ENCODE data around the gene FBRSL1.
"Not testable (repeated sequence)": the region's sequence is repeated elsewhere in the genome, so short reads cannot be mapped to it uniquely, and the experiment has no call there.

Gene FBRSL1

GRCh38 chr12:132453361-132454192 is 36.4 kb upstream of the FBRSL1 start:
- DNase-seq (ENCODE audit: low spot score) (peak; percentile 92), FAIRE-seq (no peak)

GRCh38 chr12:132454193-132454932 is 35.6 kb upstream of the FBRSL1 start:
- no peak for DNase-seq (ENCODE audit: low spot score)
- FAIRE-seq = peak; percentile 59

- no peak for DNase-seq (ENCODE audit: low spot score)
- FAIRE-seq = no peak
Observed at GRCh38 chr12:132454933-132455418, 35.0 kb upstream of the FBRSL1 start.

DNA sequence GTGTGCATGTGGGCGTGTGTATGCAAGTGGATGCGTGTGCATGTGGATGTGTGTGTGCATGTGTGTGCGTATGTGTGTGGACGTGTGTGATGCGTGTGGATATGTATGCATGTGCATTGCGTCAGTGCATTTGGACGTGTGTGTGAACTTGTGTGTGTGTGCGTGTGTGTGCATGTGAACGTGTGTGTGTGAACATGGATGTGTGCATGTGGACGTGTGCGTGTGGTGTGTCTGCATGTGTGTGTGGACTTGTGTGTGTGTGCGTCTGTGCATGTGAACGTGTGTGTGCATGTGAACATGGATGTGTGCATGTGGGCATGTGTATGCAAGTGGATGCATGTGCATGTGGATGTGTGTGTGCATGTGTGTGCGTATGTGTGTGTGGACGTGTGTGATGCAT is 34.4 kb upstream of the FBRSL1 start:
- DNase-seq (ENCODE audit: low spot score) (no peak), FAIRE-seq (peak; percentile 99)

DNA sequence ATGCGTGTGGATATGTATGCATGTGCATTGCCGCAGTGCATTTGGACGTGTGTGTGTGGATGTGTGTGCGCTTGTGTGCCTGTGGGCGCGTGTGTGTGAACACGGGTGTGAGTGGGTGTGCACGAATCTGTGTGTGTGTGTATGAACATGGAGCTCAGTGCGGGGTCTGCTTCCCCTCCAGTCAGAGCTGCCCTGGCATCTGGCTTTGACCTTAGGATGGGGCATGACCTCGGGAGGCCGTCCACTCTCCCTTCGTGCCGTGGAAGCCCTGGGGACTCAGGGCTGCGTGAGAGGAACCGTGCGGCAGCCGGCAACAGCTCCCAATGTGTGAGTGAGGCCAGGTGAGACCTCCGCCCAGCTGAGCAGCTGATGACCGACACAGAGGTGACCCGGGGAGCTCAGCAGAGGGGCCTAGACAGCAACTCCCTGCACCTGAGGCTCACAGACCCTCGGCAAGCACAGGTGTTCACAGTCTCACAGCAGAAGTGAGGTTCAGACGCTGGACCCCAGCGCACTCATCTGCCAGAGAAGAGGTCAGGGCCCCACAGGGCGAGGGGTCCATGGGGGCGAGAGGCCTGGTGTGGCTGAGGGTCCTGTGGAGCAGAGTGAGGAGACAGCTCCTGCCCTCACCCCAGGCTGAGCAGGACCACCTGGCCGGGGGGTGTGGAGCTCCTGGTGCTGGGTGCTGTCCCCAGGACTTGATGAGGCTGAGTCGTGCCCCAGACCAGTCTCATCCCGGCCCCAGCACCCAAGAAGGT is 33.6 kb upstream of the FBRSL1 start:
- FAIRE-seq (no peak), DNase-seq (ENCODE audit: low spot score) (no peak)

DNA sequence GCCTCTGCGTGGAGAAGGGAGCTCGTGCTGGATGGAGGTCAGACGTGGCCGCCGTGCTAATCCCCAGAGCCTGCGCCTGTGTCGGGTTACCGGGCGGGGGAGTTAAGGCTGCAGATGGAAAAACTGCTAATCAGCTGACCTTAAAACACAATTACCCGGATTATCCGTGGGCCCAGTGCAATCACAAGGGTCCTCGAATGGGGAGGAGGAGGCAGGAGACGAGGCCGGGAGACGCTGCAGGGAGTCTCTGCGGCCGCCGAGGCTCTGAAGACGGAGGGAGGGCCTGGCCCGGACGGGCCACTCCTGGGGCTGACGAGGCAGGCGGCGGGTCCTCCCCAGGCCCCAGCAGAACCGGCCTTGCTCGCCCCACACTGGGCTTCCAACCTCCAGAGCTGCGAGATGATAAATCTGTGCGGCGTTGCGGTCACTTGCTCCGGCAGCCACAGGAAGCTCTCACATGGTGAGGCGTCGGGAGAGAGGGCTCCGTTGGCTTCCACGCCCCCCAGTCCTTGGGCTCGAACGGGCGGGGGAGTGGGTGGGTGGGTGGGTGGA is 32.9 kb upstream of the FBRSL1 start:
- DNase-seq (ENCODE audit: low spot score) (no peak), FAIRE-seq (no peak)

DNA sequence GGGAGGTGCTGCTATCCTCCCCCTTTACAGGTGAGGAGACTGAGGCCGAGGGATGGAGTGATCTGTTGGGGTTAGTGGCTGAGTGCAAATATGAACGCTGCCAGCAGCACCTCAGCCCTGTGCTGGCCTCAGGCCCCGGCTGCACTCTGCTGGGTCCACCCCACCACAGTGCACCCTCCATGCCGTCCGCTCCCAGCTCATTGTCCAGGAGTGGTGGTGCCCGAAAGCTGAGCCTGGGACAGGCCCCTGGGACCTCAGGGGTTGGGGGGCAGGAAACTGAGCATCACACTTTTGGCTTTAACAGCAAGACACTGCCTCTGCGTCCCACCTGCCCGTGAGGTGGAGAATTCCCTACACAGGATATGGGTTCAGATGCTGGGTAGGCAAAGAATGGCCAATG is 31.5 kb upstream of the FBRSL1 start:
- DNase-seq (ENCODE audit: low spot score) (no peak), FAIRE-seq (no peak)

DNA sequence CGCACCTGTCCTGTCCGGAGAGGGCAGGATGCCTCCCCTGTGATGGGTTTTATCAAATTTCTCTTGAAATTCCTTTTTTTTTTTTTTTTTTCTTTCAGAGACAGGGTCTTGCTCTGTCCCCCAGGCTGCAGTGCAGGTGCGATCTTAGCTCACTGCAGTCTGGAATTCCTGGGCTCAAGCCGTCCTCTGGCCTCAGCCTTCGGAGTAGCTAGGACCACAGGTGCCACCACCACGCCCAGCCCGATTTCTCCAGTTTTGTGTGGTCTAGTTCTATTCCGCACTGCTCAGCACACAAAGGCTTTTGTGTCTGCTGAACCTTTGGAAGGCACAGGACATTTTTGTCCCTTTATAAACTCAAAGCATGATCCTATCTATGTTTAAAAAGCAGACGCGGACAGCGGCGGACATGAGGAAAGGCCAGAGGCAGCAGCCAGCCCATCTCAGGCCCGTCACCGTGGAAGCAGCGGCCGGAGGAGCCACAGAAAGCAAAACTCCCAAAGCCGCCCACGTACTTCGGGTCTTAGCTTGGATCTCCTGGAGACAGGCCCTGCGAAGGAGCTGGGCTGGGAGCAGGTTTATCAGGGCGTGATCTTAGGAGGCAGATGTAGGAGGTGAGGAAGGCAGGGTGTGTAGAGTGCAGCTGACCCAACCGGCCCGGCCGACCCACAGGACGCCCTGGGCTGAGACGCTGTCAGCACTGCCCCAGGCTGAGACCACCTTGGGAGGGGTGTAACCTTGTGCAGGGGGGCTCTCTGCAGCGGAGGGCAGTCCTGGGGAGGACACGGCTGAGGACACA is 30.9 kb upstream of the FBRSL1 start:
- no peak for FAIRE-seq
- no peak for DNase-seq (ENCODE audit: low spot score)

DNA sequence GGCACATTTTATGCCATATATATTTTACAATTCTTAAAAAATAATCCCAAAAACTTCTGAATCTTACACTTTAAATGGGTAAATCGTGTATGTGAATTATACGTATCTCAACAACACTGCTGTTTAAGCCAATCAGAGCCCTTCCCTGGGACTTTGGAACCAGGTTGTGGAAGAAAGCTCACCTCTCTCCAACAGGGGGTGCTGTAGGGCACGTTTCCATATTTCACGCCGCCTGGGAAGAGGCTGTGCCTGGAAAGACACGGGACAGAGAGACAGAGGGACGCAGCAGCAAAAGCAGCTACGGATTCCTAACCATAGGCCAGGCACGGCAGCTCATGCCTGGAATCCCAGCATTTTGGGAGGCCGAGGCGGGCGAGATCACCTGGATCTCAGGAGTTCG is 29.4 kb upstream of the FBRSL1 start:
- DNase-seq (ENCODE audit: low spot score) (no peak), FAIRE-seq (no peak)

- FAIRE-seq = no peak
- no peak for DNase-seq (ENCODE audit: low spot score)
Observed at GRCh38 chr12:132461526-132461925, 28.4 kb upstream of the FBRSL1 start.

DNA sequence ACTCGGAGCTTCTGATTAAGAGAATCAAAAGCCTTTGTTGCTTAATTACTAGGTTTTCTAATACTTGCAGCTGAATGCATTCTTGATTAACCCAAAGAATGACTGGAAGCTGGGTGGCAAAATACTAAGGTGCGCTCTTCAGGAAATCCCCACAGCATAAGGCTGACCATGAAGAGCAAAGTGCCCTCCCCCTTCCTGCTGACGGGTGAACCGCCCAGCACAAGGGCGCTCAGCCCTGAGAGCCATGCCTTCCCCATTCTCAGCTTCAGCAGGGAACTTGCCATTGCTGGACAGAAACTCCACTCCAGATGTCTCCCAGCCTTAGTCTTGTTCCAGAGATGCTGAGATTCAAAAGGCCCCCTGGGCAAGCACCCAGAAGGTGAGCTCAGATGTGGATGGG is 27.2 kb upstream of the FBRSL1 start:
- no peak for FAIRE-seq
- no peak for DNase-seq (ENCODE audit: low spot score)

- DNase-seq (ENCODE audit: low spot score); FAIRE-seq: not testable (repeated sequence)
Observed at GRCh38 chr12:132463284-132463924, 26.5 kb upstream of the FBRSL1 start.

GRCh38 chr12:132464304-132464703 is 25.6 kb upstream of the FBRSL1 start:
- DNase-seq (ENCODE audit: low spot score) = not testable (repeated sequence)
- peak; percentile 100 for FAIRE-seq

DNA sequence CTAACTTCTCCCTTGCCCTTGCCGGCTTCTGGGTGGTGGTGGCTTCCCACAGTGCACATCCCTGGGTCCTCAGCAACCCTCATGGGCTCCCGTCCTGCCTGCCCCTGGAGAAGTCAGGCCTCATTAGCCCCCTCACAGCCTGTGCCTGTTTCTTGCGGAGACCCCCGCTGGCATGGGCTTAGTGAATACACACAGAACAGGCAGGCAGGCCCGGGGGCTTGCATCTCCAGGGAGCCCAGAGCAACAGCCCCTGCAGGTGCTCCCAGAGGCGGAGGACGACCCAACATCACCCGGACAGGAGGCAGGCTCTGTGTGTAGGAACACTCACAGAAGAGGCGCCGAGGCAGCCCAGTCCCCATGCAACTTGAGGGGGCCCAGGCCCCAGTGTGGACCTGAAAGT is 25.1 kb upstream of the FBRSL1 start:
- no peak for DNase-seq (ENCODE audit: low spot score)
- FAIRE-seq = no peak

DNA sequence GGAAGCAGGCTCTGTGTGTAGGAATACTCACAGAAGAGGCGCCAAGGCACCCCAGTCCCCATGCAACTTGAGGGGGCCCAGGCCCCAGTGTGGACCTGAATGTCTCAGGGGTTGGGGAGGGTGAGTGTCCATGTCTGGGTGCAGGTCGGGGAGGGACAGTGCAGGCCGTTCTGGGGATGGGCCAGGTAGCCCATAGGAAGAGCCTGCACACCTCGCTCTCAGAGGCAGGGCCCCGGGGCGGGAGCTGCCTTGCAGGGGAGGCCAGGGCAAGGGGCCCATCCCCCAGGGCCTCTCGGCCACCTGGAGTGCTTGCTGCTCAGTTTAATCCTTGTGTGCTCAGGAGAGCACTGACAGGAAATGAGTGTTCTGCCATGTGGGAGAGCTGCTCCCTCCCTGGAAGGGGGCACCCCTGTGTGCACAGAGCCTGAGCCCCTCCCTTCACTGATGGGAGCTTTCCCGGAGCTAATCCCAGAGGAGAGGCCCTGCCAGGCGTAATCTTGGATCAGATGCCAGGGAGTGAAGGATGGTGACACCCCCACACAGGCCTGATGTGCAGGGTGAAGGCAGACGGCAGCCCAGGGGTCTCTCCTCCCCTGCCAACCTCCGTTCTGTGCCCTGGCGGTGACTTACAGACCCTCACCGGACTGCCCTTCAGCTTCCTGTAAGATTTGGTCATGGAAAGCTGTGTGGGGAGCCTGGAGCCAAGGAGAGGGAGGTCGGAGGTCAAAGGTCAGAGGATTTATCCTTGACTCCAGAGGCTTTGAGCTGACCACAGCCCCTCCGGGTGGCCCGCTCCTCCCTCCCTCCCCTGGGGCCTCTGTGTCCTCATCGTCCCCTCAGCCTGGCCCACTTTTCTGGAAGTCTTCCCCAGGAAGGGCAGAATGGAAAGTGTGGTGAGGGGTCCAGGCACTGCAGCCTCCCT is 24.4 kb upstream of the FBRSL1 start:
- DNase-seq (ENCODE audit: low spot score) = no peak
- no peak for FAIRE-seq

GRCh38 chr12:132466241-132467201 is 23.4 kb upstream of the FBRSL1 start:
- FAIRE-seq = no peak
- no peak for DNase-seq (ENCODE audit: low spot score)

- DNase-seq (ENCODE audit: low spot score) (no peak), FAIRE-seq (no peak)
Observed at GRCh38 chr12:132467511-132467910, 22.4 kb upstream of the FBRSL1 start.

DNA sequence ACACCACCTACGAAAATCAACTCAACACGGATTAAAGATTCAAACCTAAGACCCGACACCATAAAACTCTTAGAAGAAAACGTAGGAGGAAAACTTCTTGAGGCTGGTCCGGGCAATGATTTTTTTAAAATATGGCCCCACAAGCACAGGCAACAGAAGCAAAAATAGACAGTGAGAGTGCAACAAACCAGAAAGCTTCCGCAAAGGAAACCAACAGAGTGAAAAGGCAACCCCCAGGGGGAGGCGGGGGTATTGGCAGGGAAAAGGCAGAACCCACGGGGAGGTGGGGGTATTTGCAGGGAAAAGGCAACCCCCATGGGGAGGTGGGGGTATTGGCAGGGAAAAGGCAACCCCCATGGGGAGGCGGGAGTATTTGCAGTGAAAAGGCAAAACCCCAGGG is 20.5 kb upstream of the FBRSL1 start:
- no peak for FAIRE-seq

More for the DNA sequence above, 20.5 kb upstream of the FBRSL1 start:
- DNase-seq (ENCODE audit: low spot score) = no peak
